Measurements from ENCODE around the gene HSPA12B. TPM values are rescaled to one million over a fixed set of nuclear protein-coding genes. Genes with fewer than 3 reads are reported as not detected.

HSPA12B gene
- total and polyA plus RNA-seq, 8 donors, result 0.55 to 6.0 (median 1.7) TPM

- WGBS, 2 donors, result 0% methylated on average over 61 to 80 of the region's 80 CpGs
These were observed 35.2 kb downstream of the HSPA12B start, which contains the start of gene ADISSP for GRCh38 chr20:3767427-3768341. Gene ADISSP (minus strand): TSS chr20:3767753. CDS start chr20:3760100, 7,653 bp downstream.

DNA sequence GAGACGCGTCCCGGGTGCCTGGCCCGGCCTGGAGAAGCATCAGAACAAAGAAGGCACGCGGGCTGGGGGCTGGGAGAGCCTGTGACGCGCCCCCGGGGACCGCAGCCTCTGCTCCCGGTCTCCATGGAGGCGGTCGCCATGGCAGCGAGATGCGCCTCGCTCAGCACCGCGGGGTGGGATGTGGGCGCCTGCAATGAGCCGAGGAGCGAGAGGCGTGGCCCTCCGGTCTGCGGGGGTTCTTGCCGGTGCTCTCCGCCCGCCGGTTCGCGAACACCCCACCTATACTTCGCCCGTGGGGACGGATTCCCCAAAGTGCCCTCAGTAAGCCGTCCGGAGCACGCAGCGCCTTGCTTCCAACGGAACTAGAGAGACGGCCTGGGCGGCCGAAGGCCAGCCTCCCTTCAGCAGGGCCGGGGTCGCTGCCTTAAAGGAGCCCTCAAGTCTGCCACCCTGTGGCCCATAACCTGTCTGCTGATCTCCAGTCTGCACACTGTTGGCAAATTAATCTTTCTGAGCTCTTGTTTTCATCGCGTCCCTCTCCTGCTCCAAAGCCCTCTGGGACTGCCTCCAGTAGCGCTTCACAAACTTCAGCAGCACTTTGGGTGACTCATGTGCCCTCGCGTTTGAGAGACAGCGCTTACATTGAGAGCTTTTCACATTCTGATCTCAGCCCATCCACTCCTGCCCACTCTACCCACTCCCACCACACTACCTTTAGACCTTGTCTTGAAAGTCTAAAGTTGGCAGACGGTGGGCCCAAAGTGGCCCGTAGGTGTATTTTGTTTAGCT is 36.1 kb downstream of the HSPA12B start:
- H3K9me3 ChIP-seq, result no peaks in the 10 kb centered on the region
- peak in 3 of 4 donors; percentile 11 to 31 (median 13) for TF ChIP-seq CTCF (IDR thresholded peaks at IDR 0.05)
- H3K27ac ChIP-seq, result peak overlapping the region; percentile 73 to 82 (median 78)
- H3K27me3 ChIP-seq, result no peaks in the 10 kb centered on the region
- peak; percentile 55 to 87 (median 70) for DNase-seq
- no peaks in the 10 kb centered on the region for H3K36me3 ChIP-seq
- FAIRE-seq, result no peak
- H3K4me3 ChIP-seq, result peak overlapping the region; percentile 48 to 77 (median 59)
- peaks cover 0 to 10% (median 8%) of the 10 kb centered on the region in 3 donors for H3K4me1 ChIP-seq
- peak; percentile 55 to 75 (median 68) for ATAC-seq
- intact Hi-C loops (cut with DNase I), result no loop called here
- whole genome bisulfite sequencing, 2 donors, result 3 to 4% methylated on average over 44 to 51 of the region's 51 CpGs

More at GRCh38 chr20:3767427-3768341, 35.2 kb downstream of the HSPA12B start, which contains the start of gene ADISSP:
- H3K27ac ChIP-seq, result peak within 1 kb of the TSS; percentile 73 to 82 (median 78)
- DNase-seq, result peak; percentile 97 to 99 (median 98)
- no peaks in the 10 kb centered on the region for H3K36me3 ChIP-seq
- no peak for TF ChIP-seq CTCF (IDR thresholded peaks at IDR 0.05)
- peak; percentile 94 to 98 (median 96) for ATAC-seq
- no peaks in the 10 kb centered on the region for H3K9me3 ChIP-seq
- peak within 1 kb of the TSS; percentile 48 to 77 (median 59) for H3K4me3 ChIP-seq
- no peaks in the 10 kb centered on the region for H3K27me3 ChIP-seq
- intact Hi-C loops (cut with DNase I), result no loop called here
- peaks cover 0 to 10% (median 8%) of the 10 kb centered on the region in 3 donors for H3K4me1 ChIP-seq
- FAIRE-seq, result peak; percentile 60

GRCh38 chr20:3771552-3772058 is 39.1 kb downstream of the HSPA12B start:
- no peaks in the 10 kb centered on the region for H3K36me3 ChIP-seq
- 70 to 80% methylated on average over 7 of the region's 7 CpGs for WGBS, 2 donors
- FAIRE-seq, result no peak
- TF ChIP-seq CTCF (IDR thresholded peaks at IDR 0.05), result no peak
- no peaks in the 10 kb centered on the region for H3K27me3 ChIP-seq
- no peak overlapping the region for H3K27ac ChIP-seq
- DNase-seq, result no peak
- intact Hi-C loops (cut with DNase I), result no loop called here
- H3K9me3 ChIP-seq, result no peaks in the 10 kb centered on the region
- no peak overlapping the region for H3K4me3 ChIP-seq
- peaks cover 0 to 10% (median 8%) of the 10 kb centered on the region in 3 donors for H3K4me1 ChIP-seq
- ATAC-seq, result no peak

GRCh38 chr20:3775457-3776108 is 43.1 kb downstream of the HSPA12B start:
- no peak for TF ChIP-seq CTCF (IDR thresholded peaks at IDR 0.05)
- Histone ChIP-seq H3K36me3 (no peaks in the 10 kb centered on the region), H3K27ac (no peak overlapping the region), H3K4me3 (no peak overlapping the region), H3K9me3 (no peaks in the 10 kb centered on the region), H3K4me1 (peaks cover 0 to 11% (median 0%) of the 10 kb centered on the region in 3 donors), H3K27me3 (no peaks in the 10 kb centered on the region)
- DNase-seq (peak in 1 of 6 donors; percentile 7), ATAC-seq (no peak), FAIRE-seq (no peak)
- WGBS, 2 donors, result 72 to 89% methylated on average over 4 of the region's 4 CpGs
- intact Hi-C loops (cut with DNase I), result no loop called here

Measured in pancreas (tissue), 10 donors.